Urinary bladder (tissue), 4 donors: ENCODE results near the gene ZNF816. TPM values are rescaled to one million over a fixed set of nuclear protein-coding genes. Genes with fewer than 3 reads are reported as not detected.
"Not testable (repeated sequence)": the region's sequence is repeated elsewhere in the genome, so short reads cannot be mapped to it uniquely, and the experiment has no call there.

ENCODE experiments used
- DNase-seq: peaks from one replicate; pipeline ENCODE4 v3.0.0-alpha.2; 2015; ENCODE audit errors: extremely low spot score
- H3K27ac ChIP-seq: one replicate; pipeline ENCODE4 v1.5.1; 2013; ENCODE audit warnings: low read depth, mild to moderate bottlenecking, moderate library complexity
- H3K36me3 ChIP-seq: one replicate; pipeline ENCODE4 v1.6.1; 2013; ENCODE audit warnings: mild to moderate bottlenecking, moderate library complexity; ENCODE audit not compliant: insufficient read depth
- H3K4me1 ChIP-seq: one replicate; pipeline ENCODE4 v1.6.1; 2013; ENCODE audit warnings: mild to moderate bottlenecking, moderate library complexity; ENCODE audit not compliant: insufficient read depth
- H3K4me3 ChIP-seq: one replicate; pipeline ENCODE4 v1.5.1; 2013; ENCODE audit warnings: low read depth, low read length
- WGBS: extraction: QIAGEN DNeasy Blood & Tissue Kit; methylation state at CpG from one replicate; pipeline ENCODE4 v1.1.7; 2013; 5-methylcytosine and 5-hydroxymethylcytosine counted together
- polyA plus RNA-seq: library from polyadenylated mRNA; stranded (reverse); fragments of 200-250 nt; gene quantifications from one replicate; pipeline ENCODE4 v1.2.3, GENCODE V29; 2013
- total RNA-seq: library from RNA; depleted of rRNA; stranded (reverse); fragments of >200 nt; gene quantifications from one replicate; pipeline ENCODE4 v1.2.3, GENCODE V29; 2014
- donor health status: healthy with polysubstance abuse.
- donor health status: healthy.

ZNF816 gene
- total and polyA plus RNA-seq, 2 donors, result 5.9 to 27.4 TPM

DNA sequence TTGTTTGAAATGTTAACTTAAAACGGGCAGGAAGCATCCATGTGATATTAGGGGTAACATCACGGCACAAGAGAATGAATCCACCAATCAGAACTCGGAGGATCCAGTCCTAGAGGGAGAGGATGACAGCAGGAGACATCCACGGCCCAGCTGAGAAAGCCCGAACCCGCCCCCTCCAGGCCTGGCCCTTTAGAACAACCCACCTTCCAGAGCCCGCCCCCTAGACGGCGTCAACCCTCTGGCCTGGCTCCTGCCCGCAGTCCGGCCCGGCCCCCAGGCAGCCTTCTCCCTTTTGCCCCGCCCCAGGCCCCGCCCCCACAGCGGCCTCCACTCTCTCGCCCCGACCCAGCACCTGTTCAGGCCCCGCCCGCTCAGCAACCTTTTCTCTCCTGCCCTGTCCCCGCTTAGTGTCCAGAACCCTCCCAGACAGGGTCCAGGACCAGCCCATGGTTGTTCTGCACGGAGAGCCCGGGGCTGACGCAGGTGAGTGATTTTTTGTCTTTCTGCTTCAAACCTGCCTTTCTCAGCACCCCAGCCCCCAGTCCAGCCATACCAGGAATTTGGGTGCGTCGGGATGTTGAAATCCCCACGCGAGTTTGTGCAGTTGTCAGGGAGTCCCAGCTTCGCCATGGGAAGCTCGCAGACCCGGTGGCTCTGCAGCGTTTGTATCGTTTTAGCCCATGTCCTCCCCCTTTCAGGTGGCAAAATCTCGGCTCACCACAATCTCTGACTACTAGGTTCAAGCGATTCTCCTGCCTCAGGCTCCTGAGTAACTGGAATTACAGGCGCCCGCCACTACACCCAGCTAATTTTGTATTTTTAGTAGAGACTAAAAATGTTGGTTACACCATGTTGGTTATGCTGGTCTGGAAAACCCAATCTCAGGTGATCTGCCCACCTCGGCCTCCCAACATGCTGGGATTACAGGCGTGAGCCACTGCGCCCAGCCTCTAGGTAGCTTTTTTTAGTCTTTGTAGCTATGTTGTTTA lies 16.1 kb downstream of the ZNF816 start:
- peaks cover 2% of the 10 kb centered on the region for H3K36me3 ChIP-seq
- H3K4me1 ChIP-seq, result no peaks in the 10 kb centered on the region
- no peak overlapping the region for H3K4me3 ChIP-seq
- DNase-seq, result no peak
- 21% methylated on average over 38 of the region's 39 CpGs for WGBS
- no peak overlapping the region for H3K27ac ChIP-seq

DNA sequence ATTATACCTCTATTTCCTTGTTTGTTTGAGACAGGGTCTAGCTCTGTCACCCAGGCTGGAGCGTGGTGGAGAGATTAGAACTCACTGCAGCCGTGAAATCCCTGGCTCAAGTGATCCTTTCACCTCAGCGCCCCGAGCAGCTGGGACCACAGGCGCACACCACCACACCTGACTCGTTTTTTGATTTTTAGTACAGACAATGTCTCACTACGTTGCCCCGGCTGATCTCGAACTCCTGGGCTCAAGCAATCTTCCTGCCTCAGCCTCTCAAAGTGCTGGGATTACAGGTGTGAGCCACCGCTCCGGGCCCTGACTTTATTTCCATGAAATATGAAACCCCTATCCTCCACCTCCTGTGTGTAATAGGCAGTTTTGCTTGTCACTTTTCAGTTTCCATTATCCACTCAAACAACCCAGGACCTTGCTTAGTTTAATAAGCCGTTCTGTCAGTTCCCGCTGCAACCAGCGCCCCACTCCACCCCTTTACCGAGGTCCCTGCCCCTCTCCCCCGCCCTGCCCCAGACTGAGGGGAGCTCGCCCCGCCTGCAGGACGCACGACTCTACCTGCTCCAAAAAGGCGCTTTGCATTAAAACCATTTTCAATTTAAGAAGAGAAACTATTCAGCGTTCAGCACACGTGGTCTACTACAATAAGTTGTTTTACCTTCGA lies 16.9 kb downstream of the ZNF816 start:
- DNase-seq, result no peak
- H3K36me3 ChIP-seq, result peaks cover 2% of the 10 kb centered on the region
- WGBS, result 44% methylated on average over 24 of the region's 24 CpGs
- H3K4me3 ChIP-seq, result no peak overlapping the region
- H3K4me1 ChIP-seq, result no peaks in the 10 kb centered on the region
- peak overlapping the region; percentile 35 for H3K27ac ChIP-seq

DNA sequence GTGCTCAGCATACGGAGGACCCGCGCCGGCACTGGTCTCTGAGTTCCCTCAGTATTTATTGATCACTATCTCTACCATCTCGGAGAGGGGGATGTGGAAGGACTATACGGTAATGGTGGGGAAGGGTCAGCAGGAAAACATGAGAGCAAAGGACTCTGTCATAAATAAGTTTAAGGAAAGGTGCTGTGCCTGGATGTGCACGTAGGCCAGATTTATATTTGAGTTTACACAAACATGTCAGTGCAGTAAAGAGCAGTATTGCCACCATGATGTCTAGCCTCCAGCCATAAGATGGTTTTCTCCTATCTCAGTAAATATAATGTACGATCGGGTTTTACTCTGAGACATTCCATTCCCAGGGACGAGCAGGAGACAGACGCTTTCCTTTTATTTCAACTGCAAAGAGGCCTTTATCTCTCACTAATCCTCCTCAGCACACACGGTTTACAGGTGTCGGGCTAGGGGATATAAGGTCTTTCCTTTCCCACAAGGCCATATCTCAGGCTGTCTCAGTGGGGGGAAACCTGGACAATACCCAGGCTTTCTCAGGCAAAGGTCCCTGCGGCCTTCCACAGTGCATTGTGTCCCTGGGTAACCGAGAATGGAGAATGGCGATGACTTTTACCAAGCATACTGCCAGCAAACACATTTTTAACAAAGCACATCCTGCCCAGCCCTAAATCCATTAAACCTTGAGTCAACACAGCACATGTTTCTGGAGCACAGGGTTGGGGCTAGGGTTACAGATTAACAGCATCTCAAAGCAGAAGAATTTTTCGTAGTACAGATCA lies 17.8 kb downstream of the ZNF816 start:
- WGBS, result 57% methylated on average over 17 of the region's 17 CpGs
- not testable (repeated sequence) for H3K36me3 ChIP-seq, H3K4me3 ChIP-seq, H3K4me1 ChIP-seq, H3K27ac ChIP-seq
- DNase-seq, result peak; percentile 49

DNA sequence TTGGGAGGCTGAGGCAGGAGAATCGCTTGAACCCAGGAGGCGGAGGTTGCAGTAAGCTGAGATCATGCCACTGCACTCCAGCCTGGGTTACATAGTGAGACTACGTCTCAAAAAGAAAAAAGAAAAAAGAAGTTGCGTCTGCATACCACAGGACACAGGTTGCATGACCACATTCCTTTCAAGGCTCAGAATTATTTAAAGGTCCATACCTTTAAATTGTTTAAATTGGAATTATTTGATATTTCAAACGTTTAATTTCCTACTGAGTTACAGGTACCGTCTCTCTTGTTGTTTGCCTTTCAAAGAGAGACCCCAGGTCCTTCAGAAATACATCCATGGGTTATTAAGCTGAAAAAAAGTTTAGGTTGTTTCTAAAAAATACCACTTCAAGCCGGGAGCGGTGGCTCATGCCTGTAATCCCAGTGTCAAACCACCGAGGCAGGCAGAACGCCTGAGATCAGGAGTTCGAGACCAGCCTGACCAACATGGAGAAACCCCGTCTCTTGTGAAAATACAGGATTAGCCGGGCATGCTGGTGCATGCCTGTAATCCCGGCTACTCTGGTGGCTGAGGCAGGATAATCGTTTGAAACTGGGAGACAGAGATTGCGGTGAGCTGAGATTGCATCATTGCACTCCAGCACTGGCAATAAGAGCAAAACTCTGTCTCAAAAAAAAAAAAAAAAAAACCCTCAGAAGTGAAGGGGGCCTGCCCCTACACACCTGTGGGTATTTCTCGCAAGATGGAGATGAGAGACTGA lies 18.6 kb downstream of the ZNF816 start:
- DNase-seq, result no peak
- H3K36me3 ChIP-seq, result no peaks in the 10 kb centered on the region
- H3K4me3 ChIP-seq, result no peak overlapping the region
- WGBS, result 69% methylated on average over 17 of the region's 17 CpGs
- no peak overlapping the region for H3K27ac ChIP-seq
- H3K4me1 ChIP-seq, result no peaks in the 10 kb centered on the region

DNA sequence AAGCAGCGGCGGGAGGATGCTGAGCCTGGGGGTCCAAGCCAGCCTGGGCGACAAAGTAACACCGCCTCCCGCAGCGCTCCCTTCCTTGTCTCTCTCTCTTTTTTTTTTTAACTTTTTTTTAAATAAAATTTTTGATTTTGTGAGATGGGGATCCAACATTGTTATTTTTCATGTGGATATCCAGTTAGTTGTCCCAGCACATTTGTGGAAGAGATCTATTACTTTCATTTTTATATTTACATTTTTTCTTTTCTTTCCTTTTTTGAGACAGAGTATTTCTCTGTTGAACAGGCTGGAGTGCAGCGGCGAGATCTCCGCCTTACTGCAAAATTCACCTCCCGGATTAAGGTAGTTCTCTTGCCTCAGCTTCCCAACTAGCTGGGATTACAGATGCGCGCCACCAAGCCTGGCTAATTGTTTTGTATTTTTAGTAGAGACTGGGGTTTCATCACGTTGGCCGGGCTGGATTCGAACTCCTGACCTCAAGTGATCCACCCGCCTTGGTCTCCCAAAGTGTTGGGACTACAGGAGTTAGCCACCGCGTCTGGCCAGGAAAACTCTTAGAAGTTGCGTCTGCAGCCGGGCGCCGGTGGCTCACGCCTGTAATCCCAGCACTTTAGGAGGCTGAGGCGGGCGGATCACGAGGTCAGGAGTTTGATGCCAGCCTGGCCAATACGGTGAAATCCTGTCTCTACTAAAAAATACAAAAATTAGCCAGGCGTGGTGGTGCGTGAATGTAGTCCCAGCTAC lies 19.4 kb downstream of the ZNF816 start:
- Histone ChIP-seq H3K4me1 (no peaks in the 10 kb centered on the region), H3K4me3 (peak overlapping the region; percentile 69), H3K27ac (peak overlapping the region; percentile 11), H3K36me3 (no peaks in the 10 kb centered on the region)
- WGBS, result 60% methylated on average over 29 of the region's 29 CpGs
- no peak for DNase-seq

DNA sequence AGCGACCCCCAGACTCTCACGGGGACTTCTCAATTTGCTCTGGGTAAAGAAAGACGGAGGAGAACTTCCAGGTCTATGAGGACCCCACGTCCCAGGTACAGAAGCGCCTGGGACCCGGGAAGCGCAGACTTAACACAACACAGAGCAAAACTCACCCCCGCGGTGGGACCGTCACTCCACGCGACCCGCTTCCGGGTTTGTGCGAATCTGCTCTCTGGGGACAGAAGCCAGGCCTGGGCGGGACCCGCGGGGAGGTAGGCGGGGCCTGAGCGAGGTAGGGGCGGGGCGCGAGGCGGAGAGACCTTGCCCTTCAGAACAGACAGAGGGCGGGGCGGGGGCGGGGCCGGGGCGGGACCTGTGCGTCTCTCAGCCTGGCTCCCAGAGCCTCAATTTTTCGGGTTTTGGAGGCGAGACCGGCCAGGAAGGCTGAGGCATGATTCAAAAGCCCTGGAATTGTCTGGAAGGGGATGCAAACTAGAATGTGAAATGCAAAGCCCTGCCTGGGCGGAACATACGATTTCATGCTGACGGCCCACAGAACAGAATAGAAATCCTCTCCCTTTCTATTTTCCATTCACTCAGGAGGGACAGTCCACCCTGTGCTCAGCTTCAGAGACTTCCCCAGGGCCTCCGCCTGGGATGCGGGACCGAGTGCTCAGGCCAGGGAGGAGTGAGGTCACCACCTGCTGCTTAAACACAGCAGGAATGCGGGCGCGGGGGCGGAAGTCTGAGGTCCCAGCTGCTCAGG lies 20.1 kb downstream of the ZNF816 start:
- peak overlapping the region; percentile 69 for H3K4me3 ChIP-seq
- no peaks in the 10 kb centered on the region for H3K36me3 ChIP-seq
- WGBS, result under 1% methylated on average over 43 of the region's 43 CpGs
- peak; percentile 70 for DNase-seq
- no peaks in the 10 kb centered on the region for H3K4me1 ChIP-seq
- H3K27ac ChIP-seq, result peak overlapping the region; percentile 88

DNA sequence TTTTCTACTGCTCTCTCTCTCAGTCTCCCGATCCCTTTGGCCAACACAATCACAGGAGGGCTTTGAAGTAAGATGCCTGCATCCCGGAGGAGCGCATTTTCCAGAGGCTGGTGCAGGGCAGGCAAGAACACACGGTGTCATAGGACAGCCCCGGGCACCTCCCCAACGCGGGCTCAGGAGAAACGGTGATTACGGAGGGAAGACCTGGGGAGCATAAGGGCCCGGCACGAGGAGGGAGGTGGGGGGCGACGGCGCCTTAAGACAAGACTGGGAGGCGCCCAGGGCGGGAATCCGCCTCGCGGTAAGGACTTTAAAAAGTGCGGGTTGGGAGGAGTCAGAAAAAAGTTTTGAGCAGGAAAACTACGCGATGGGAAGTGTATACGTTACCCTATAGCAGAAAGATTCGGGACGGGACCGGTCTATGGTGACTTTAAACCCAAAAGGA lies 20.7 kb downstream of the ZNF816 start:
- Histone ChIP-seq H3K4me3 (peak overlapping the region; percentile 69), H3K4me1 (no peaks in the 10 kb centered on the region), H3K27ac (peak overlapping the region; percentile 88), H3K36me3 (no peaks in the 10 kb centered on the region)
- no peak for DNase-seq
- under 1% methylated on average over 26 of the region's 26 CpGs for WGBS

DNA sequence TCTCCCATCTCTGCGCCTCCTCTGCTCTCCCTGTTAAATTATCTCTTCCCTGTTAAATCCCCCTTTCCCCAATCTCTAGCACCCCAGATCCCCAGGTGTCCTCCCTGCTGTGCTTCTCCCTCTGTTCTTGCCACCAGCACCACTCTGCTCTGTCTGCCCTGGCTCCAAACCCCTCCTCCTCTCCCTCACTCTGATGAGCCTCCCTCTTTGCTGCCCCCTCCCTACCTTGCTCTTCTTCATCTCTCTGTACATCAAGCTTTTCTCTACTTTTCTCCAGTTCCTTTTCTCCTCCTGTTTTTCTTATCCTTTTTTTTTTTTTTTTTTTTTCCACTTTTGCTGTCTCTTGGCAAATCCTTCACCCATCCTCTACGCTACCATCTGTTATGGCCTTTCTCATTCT lies 21.2 kb downstream of the ZNF816 start:
- 39% methylated on average over 2 of the region's 2 CpGs for whole genome bisulfite sequencing
- DNase-seq, H3K36me3 ChIP-seq, H3K27ac ChIP-seq, H3K4me1 ChIP-seq: not testable (repeated sequence)
- H3K4me3 ChIP-seq, result peak overlapping the region; percentile 69

DNA sequence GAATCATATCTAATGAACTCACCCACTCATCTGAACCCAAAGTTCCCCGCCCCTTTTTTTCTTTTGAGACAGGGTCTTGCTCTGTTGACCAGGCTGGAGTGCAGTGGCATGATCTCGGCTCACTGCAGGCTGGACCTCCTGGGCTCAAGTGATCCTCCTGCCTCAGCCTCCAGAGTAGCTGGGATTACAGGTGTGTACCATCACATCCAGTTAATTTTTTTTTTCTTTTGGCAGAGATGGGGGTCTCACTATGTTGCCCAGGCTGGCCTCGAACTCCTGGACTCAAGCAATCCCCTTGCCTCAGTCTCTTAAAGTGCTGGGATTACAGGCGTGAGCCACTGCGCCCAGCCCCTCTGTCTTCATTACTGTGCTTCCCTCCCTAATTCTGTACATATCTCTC lies 21.8 kb downstream of the ZNF816 start:
- H3K27ac ChIP-seq, H3K4me3 ChIP-seq, H3K4me1 ChIP-seq, DNase-seq, H3K36me3 ChIP-seq: not testable (repeated sequence)
- WGBS, result 83% methylated on average over 5 of the region's 5 CpGs

DNA sequence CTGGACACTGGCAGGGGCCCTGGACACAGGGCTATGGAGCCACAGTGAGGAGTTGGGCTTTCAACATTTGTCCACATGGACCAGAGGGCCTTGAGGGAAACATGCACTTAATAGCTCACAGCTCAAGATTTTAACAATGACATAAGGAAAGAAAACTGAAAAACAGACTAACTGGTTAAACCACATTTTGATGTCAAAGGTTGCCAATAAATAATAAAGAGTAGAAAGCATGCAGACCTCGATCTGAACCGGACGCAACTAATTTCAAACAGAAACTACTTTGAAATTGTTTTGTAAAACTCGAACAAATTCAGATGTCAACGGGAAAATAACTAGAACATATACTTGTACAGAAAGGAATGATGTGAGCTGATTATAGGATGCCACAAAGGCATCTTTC lies 23.9 kb downstream of the ZNF816 start:
- H3K4me1 ChIP-seq, result no peaks in the 10 kb centered on the region
- no peaks in the 10 kb centered on the region for H3K36me3 ChIP-seq
- DNase-seq, result peak; percentile 80
- no peak overlapping the region for H3K27ac ChIP-seq
- 67% methylated on average over 5 of the region's 5 CpGs for WGBS
- H3K4me3 ChIP-seq, result no peak overlapping the region

DNA sequence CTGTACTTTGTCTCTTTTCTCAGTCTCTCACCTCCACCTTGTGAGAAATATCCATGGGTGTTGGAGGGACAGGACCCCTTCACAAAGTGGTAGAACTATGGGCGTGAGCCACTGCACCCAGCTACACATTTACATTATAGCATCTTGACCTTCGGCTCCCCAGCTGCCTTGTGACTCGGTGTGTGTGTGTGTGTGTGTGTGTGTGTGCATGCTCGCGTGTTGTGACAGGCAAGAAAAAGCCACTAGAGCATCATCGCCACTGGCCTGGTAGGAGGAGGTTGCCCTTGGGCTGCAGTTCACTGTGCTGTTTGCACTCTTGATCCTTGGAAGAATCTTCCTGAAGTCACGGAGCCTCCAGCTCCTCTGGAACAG lies 25.7 kb downstream of the ZNF816 start:
- H3K4me1 ChIP-seq, result no peaks in the 10 kb centered on the region
- H3K27ac ChIP-seq, result no peak overlapping the region
- DNase-seq, result no peak
- no peak overlapping the region for H3K4me3 ChIP-seq
- WGBS, result 84% methylated on average over 7 of the region's 7 CpGs
- H3K36me3 ChIP-seq, result no peaks in the 10 kb centered on the region
